ENCODE data around the gene NUDCD3.

- TF ChIP-seq POLR2A (IDR thresholded peaks at IDR 0.05; ENCODE audit: control extremely low read depth in 1 of 2, low read depth in 2 of 2, low read length in 2 of 2) (no peak), MAX (IDR thresholded peaks at IDR 0.05) (no peak), CBX8 (IDR thresholded peaks at IDR 0.05; ENCODE audit: borderline replicate concordance, low read depth, low read length) (no peak), SP2 (IDR thresholded peaks at IDR 0.05; ENCODE audit: low read length) (no peak), TEAD4 (IDR thresholded peaks at IDR 0.05; ENCODE audit: low read depth, low read length) (no peak), EZH2 (IDR thresholded peaks at IDR 0.05; ENCODE audit: low read depth, low read length, severe bottlenecking) (no peak), CREB1 (IDR thresholded peaks at IDR 0.05) (no peak), EGR1 (IDR thresholded peaks at IDR 0.05; ENCODE audit: borderline replicate concordance, low read depth, low read length) (no peak), EP300 (IDR thresholded peaks at IDR 0.05; ENCODE audit: borderline replicate concordance in 1 of 2, low read depth in 2 of 2, low read length in 2 of 2) (no peak), CHD1 (IDR thresholded peaks at IDR 0.05; ENCODE audit: low read depth, low read length) (no peak), JUN (IDR thresholded peaks at IDR 0.05; ENCODE audit: low read depth, low read length) (no peak), CHD2 (IDR thresholded peaks at IDR 0.05; ENCODE audit: low read length) (no peak), SIN3A (conservative IDR thresholded peaks at IDR 0.05 in 1 of 2, IDR thresholded peaks at IDR 0.05 in 1 of 2; ENCODE audit: low read depth in 1 of 2, low read length in 2 of 2) (no peak)
- TF ChIP-seq, protein P1, sequence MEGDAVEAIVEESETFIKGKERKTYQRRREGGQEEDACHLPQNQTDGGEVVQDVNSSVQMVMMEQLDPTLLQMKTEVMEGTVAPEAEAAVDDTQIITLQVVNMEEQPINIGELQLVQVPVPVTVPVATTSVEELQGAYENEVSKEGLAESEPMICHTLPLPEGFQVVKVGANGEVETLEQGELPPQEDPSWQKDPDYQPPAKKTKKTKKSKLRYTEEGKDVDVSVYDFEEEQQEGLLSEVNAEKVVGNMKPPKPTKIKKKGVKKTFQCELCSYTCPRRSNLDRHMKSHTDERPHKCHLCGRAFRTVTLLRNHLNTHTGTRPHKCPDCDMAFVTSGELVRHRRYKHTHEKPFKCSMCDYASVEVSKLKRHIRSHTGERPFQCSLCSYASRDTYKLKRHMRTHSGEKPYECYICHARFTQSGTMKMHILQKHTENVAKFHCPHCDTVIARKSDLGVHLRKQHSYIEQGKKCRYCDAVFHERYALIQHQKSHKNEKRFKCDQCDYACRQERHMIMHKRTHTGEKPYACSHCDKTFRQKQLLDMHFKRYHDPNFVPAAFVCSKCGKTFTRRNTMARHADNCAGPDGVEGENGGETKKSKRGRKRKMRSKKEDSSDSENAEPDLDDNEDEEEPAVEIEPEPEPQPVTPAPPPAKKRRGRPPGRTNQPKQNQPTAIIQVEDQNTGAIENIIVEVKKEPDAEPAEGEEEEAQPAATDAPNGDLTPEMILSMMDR (IDR thresholded peaks at IDR 0.05; ENCODE audit: control extremely low read depth in 1 of 3, insufficient read depth in 1 of 3, low read depth in 1 of 3, low read length in 3 of 3), result no peak
These were observed 86.7 kb downstream of the NUDCD3 start for GRCh38 chr7:44403775-44404174.

All from H1 (cell line).